HepG2 (cell line): Measurements from ENCODE around the gene B9D2. TPM values are rescaled to one million over a fixed set of nuclear protein-coding genes. Genes with fewer than 3 reads are reported as not detected.

Source experiments
- BCL6 ChIP-seq: IDR thresholded peaks from 2 replicates; pipeline ENCODE4 v1.6.1; 2016; ENCODE audit warnings: missing genetic modification reagents, missing compliant biosample characterization
- CCDC6 ChIP-seq: sonication (generic); formaldehyde crosslinking; IDR thresholded peaks from 2 replicates; pipeline ENCODE4 v1.8.1; 2022; ENCODE audit warnings: mild to moderate bottlenecking, missing genetic modification reagents, moderate library complexity
- CEBPB ChIP-seq: IDR thresholded peaks from 2 replicates; pipeline ENCODE4 v1.6.1; 2011; ENCODE audit warnings: low read depth, low read length, improper control_type of control experiment, borderline replicate concordance
- DNMT1 ChIP-seq: sonication (generic); formaldehyde crosslinking; IDR thresholded peaks from 2 replicates; pipeline ENCODE4 v1.5.1; 2020; ENCODE audit warnings: mild to moderate bottlenecking, missing genetic modification reagents
- LCORL ChIP-seq, 2 experiments: fragments of 450-650 bp in 1 of 2; sonication (generic) in 1 of 2; formaldehyde crosslinking in 1 of 2; IDR thresholded peaks; 2 replicates each; pipeline versions ENCODE4 v1.5.0 to v1.6.1; 2017 to 2020; ENCODE audit warnings: antibody characterized with exemption in 1 of 2, missing genetic modification reagents in 1 of 2
- NBN ChIP-seq: fragments of 450-650 bp; conservative IDR thresholded peaks from 2 replicates; pipeline ENCODE4 v1.6.1; 2017
- NR2F1 ChIP-seq, 2 experiments: fragments of 450-650 bp in 1 of 2; formaldehyde crosslinking in 1 of 2; IDR thresholded peaks; 2 replicates each; pipeline versions ENCODE4 v1.5.0 to v1.6.1; 2016 to 2020; ENCODE audit warnings: mild to moderate bottlenecking in 1 of 2, missing compliant biosample characterization in 1 of 2, missing genetic modification reagents in 1 of 2, moderate library complexity in 1 of 2
- SMAD9 ChIP-seq: sonication (generic); formaldehyde crosslinking; IDR thresholded peaks from 2 replicates; pipeline ENCODE4 v1.5.1; 2020; ENCODE audit warnings: mild to moderate bottlenecking, missing genetic modification reagents
- ZNF180 ChIP-seq: sonication (generic); formaldehyde crosslinking; IDR thresholded peaks from 2 replicates; pipeline ENCODE4 v1.4.0; 2020; ENCODE audit warnings: low read depth, missing genetic modification reagents, borderline replicate concordance
- ZNF20 ChIP-seq: sonication (generic); formaldehyde crosslinking; IDR thresholded peaks from 2 replicates; pipeline ENCODE4 v1.4.0; 2020; ENCODE audit warnings: mild to moderate bottlenecking, moderate library complexity, missing genetic modification reagents
- ZNF3 ChIP-seq: IDR thresholded peaks from 2 replicates; pipeline ENCODE4 v1.7.0; 2017; ENCODE audit warnings: inconsistent platforms
- ZNF326 ChIP-seq: sonication (generic); formaldehyde crosslinking; IDR thresholded peaks from 2 replicates; pipeline ENCODE4 v1.4.0; 2020; ENCODE audit warnings: missing genetic modification reagents, borderline replicate concordance
- ZNF441 ChIP-seq: sonication (generic); formaldehyde crosslinking; IDR thresholded peaks from 2 replicates; pipeline ENCODE4 v1.7.0; 2021; ENCODE audit warnings: missing genetic modification reagents, borderline replicate concordance
- ZNF451 ChIP-seq: sonication (generic); formaldehyde crosslinking; IDR thresholded peaks from 2 replicates; pipeline ENCODE4 v1.5.0; 2020; ENCODE audit warnings: mild to moderate bottlenecking, missing genetic modification reagents
- ZNF562 ChIP-seq: sonication (generic); formaldehyde crosslinking; IDR thresholded peaks from 2 replicates; pipeline ENCODE4 v1.8.0; 2022; ENCODE audit warnings: missing genetic modification reagents, borderline replicate concordance
- ZNF605 ChIP-seq: sonication (generic); formaldehyde crosslinking; IDR thresholded peaks from 2 replicates; pipeline ENCODE4 v1.8.0; 2022; ENCODE audit warnings: mild to moderate bottlenecking, missing genetic modification reagents
- ZNF761 ChIP-seq: sonication (generic); formaldehyde crosslinking; conservative IDR thresholded peaks from 2 replicates; pipeline ENCODE4 v1.4.0; 2020; ENCODE audit warnings: mild to moderate bottlenecking, missing genetic modification reagents
- ZNF883 ChIP-seq: sonication (generic); formaldehyde crosslinking; IDR thresholded peaks from 2 replicates; pipeline ENCODE4 v1.5.1; 2020; ENCODE audit warnings: mild to moderate bottlenecking, missing genetic modification reagents; ENCODE audit errors: not compliant biosample characterization
- polyA plus RNA-seq, 8 experiments: library from polyadenylated mRNA; depleted of rRNA in 3 of 8; stranded (reverse) in 7 of 8; unstranded in 1 of 8; fragments of >200 nt; fragmentation: Illumina TruSeq in 4 of 8; extraction: Trizol in 4 of 8; gene quantifications; 2 replicates each; pipeline versions ENCODE4 v1.2.1 to v1.2.3, GENCODE V29; 2011 to 2016; ENCODE audit warnings: low read depth in 4 of 8, missing spikeins in 1 of 8, mixed read lengths in 1 of 8; ENCODE audit not compliant: insufficient read depth in 1 of 8
- total RNA-seq, 5 experiments: library from RNA; depleted of rRNA; stranded (reverse); fragments of >200 nt; fragmentation: Illumina TruSeq; extraction: Trizol; gene quantifications; 2 replicates each; pipeline ENCODE4 v1.2.3, GENCODE V29; 2016; ENCODE audit warnings: low read depth in 1 of 5
- TF ChIP-seq, protein P1 (sequence below), 2 experiments: sonication (generic) in 1 of 2; formaldehyde crosslinking in 1 of 2; IDR thresholded peaks; 2 replicates each; pipeline versions ENCODE4 v1.6.1 to v1.9.0; 2014 to 2022; ENCODE audit warnings: antibody characterized with exemption in 1 of 2, borderline replicate concordance in 1 of 2, inconsistent platforms in 1 of 2, low read depth in 1 of 2, missing genetic modification reagents in 1 of 2
- TF ChIP-seq, protein P2 (sequence below): IDR thresholded peaks from 2 replicates; pipeline ENCODE4 v1.6.1; 2016
- TF ChIP-seq, protein P3 (sequence below): sonication (generic); formaldehyde crosslinking; IDR thresholded peaks from 2 replicates; pipeline ENCODE4 v1.4.0; 2020; ENCODE audit warnings: missing genetic modification reagents
- TF ChIP-seq, protein P4 (sequence below): sonication (generic); formaldehyde crosslinking; IDR thresholded peaks from 2 replicates; pipeline ENCODE4 v1.8.1; 2023; ENCODE audit warnings: mild to moderate bottlenecking, missing genetic modification reagents, borderline replicate concordance
- TF ChIP-seq, protein P5 (sequence below): sonication (generic); formaldehyde crosslinking; IDR thresholded peaks from 2 replicates; pipeline ENCODE4 v1.4.0; 2020; ENCODE audit warnings: missing genetic modification reagents; ENCODE audit errors: not compliant biosample characterization

Gene B9D2
- total and polyA plus RNA-seq, 2 of the 13 experiments (the other 11 are each of a cell fraction or from before 2014, with no cell fraction given) = 3.1 to 4.4 TPM

DNA sequence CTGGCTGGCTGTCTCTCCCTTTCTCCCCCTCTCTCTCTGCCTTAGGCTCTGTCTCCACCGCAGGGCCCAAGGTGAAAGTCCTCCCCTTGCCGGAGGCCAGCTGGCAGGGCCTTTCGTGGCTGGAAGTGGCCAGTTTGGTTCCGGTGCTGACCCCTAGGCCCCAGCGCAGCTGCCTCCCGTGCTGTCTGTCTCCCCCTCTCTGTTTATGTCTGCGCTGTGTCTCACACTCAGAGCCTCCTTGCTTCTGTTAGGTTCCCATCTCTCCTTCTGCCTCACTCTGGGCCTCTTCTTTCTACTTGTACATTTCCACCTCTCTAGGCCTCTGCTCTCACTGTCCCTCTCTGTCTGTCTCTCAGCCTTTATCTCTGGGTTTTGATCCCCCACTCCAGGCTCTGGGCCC lies 40.9 kb downstream of the B9D2 start (continued):
- TF ChIP-seq, protein P1, sequence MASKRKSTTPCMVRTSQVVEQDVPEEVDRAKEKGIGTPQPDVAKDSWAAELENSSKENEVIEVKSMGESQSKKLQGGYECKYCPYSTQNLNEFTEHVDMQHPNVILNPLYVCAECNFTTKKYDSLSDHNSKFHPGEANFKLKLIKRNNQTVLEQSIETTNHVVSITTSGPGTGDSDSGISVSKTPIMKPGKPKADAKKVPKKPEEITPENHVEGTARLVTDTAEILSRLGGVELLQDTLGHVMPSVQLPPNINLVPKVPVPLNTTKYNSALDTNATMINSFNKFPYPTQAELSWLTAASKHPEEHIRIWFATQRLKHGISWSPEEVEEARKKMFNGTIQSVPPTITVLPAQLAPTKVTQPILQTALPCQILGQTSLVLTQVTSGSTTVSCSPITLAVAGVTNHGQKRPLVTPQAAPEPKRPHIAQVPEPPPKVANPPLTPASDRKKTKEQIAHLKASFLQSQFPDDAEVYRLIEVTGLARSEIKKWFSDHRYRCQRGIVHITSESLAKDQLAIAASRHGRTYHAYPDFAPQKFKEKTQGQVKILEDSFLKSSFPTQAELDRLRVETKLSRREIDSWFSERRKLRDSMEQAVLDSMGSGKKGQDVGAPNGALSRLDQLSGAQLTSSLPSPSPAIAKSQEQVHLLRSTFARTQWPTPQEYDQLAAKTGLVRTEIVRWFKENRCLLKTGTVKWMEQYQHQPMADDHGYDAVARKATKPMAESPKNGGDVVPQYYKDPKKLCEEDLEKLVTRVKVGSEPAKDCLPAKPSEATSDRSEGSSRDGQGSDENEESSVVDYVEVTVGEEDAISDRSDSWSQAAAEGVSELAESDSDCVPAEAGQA (IDR thresholded peaks at IDR 0.05; ENCODE audit: low read depth) = no peak
- TF ChIP-seq, protein P1 (CRISPR knock-in tag; IDR thresholded peaks at IDR 0.05; ENCODE audit: borderline replicate concordance) = no peak
- peak; percentile 43; the same call in 1 of the 2 replicates for TF ChIP-seq BCL6
- TF ChIP-seq, protein P2, sequence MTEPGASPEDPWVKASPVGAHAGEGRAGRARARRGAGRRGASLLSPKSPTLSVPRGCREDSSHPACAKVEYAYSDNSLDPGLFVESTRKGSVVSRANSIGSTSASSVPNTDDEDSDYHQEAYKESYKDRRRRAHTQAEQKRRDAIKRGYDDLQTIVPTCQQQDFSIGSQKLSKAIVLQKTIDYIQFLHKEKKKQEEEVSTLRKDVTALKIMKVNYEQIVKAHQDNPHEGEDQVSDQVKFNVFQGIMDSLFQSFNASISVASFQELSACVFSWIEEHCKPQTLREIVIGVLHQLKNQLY (CRISPR knock-in tag) = no peak; the same call in 1 of the 2 replicates
- no peak for TF ChIP-seq ZNF441 (CRISPR knock-in tag)
- TF ChIP-seq CCDC6 (CRISPR knock-in tag) = no peak
- no peak for TF ChIP-seq ZNF883 (CRISPR knock-in tag)
- no peak for TF ChIP-seq ZNF3 (CRISPR knock-in tag)
- TF ChIP-seq, protein P3, sequence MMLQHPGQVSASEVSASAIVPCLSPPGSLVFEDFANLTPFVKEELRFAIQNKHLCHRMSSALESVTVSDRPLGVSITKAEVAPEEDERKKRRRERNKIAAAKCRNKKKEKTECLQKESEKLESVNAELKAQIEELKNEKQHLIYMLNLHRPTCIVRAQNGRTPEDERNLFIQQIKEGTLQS (CRISPR knock-in tag) = 0 out of 2 replicates have a peak, but pooled peaks have one; percentile 5
- TF ChIP-seq, protein P4, sequence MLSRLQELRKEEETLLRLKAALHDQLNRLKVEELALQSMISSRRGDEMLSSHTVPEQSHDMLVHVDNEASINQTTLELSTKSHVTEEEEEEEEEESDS = no peak
- no peak for TF ChIP-seq ZNF180 (CRISPR knock-in tag)
- no peak for TF ChIP-seq SMAD9 (CRISPR knock-in tag)
- no peak for TF ChIP-seq NBN
- TF ChIP-seq NR2F1 (CRISPR knock-in tag; IDR thresholded peaks at IDR 0.05) = peak in 1 of 2 experiments; percentile 51; a peak in 1 of 4 replicates
- TF ChIP-seq ZNF326 (CRISPR knock-in tag) = no peak
- no peak for TF ChIP-seq ZNF451 (CRISPR knock-in tag)
- TF ChIP-seq ZNF20 (CRISPR knock-in tag) = no peak
- no peak for TF ChIP-seq ZNF761
- no peak for TF ChIP-seq LCORL (IDR thresholded peaks at IDR 0.05)
- no peak for TF ChIP-seq LCORL (CRISPR knock-in tag; IDR thresholded peaks at IDR 0.05)
- TF ChIP-seq, protein P5, sequence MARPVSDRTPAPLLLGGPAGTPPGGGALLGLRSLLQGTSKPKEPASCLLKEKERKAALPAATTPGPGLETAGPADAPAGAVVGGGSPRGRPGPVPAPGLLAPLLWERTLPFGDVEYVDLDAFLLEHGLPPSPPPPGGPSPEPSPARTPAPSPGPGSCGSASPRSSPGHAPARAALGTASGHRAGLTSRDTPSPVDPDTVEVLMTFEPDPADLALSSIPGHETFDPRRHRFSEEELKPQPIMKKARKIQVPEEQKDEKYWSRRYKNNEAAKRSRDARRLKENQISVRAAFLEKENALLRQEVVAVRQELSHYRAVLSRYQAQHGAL (CRISPR knock-in tag) = no peak
- no peak for TF ChIP-seq CEBPB
- no peak for TF ChIP-seq DNMT1
- no peak for TF ChIP-seq ZNF605 (CRISPR knock-in tag)
- TF ChIP-seq ZNF562 = no peak
